C1 segment of cervical spinal cord (tissue), 14 donors: Measurements from ENCODE around the gene CCDC6.
"Not testable (repeated sequence)": the region's sequence is repeated elsewhere in the genome, so short reads cannot be mapped to it uniquely, and the experiment has no call there.

Source experiments
- DNase-seq, 14 donors: peaks; one replicate each; lab custom pipeline; 2025; lab: John Stamatoyannopoulos, UW

The CCDC6 gene

DNA sequence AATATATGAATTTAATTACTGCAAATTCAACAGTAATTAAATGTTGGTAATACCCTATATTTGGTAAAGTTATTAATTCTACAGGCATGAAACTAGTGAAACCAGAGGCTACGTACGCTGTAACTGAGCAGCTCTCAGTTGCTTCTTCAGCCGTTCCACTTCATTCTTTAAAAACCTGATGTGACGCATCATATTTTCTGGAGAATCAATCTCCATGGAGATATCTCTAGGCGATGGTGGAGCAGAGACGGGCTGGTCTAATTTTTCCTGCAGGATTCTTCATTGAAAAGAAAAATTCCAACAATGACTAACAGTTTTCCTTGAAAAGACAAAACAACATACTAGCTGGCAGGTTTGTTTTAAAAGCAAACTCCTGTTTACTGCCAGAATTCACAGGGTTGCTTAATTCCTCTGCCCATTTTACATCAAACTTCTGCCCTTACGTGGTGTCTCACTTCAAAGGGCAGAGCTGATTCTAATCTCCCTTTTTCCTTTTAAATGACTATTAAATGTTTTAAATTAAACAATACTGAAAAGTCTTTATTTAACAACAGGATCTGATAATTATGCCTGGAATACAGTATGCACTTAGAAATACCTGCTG, 93.7 kb downstream of the CCDC6 start:
- no peak for DNase-seq

DNA sequence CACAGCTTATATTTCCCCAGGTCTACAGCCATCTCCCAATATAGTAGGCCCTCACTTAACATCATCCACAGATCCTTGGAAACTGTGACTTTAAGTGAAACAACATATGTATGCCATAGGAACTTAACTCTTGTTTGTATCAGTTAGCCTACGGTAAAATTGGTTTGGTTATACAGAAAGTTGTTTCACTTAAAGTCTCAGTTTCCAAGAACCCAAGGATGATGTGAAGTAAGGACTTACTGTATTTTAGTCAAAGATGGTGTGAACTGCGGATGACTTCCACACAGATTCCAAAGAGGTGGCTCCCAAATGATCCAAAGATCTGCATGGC, 96.7 kb downstream of the CCDC6 start:
- DNase-seq = no peak

DNA sequence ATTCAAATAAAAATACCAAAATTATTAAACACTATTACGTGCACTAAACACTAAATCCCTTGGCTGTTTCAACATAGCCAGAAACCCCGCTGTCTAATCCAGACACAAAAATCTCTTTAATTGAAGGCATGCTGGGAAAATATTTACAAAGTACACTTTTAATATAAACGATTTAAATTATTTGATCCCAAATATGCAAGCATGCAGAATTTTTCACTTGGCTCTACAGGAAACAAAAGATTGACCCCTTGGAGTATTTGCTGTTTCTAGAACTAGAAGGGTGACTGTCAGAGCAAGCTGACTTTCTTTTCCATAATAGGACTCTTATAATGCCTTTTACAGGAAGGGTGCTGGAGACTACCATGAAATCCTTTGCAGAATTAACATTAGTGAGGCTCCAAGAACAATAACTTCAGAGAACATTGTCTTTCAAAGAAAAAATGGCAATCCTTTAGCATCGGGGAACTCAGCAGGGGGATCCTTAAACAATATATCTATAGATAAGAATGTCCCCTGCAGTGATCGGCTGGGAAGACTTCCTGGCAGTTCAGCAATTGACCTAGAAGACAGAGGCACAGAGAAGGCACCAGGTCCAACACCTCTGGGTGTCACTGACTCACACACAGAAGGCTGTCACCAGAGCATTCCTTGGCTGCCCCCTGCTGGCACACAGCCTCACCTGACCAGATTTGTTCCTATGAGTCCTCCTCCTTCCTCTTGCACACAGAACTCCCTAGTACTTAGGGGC, 97.3 kb downstream of the CCDC6 start:
- DNase-seq = peak in 10 of 14 donors; percentile 11 to 61 (median 38)

DNA sequence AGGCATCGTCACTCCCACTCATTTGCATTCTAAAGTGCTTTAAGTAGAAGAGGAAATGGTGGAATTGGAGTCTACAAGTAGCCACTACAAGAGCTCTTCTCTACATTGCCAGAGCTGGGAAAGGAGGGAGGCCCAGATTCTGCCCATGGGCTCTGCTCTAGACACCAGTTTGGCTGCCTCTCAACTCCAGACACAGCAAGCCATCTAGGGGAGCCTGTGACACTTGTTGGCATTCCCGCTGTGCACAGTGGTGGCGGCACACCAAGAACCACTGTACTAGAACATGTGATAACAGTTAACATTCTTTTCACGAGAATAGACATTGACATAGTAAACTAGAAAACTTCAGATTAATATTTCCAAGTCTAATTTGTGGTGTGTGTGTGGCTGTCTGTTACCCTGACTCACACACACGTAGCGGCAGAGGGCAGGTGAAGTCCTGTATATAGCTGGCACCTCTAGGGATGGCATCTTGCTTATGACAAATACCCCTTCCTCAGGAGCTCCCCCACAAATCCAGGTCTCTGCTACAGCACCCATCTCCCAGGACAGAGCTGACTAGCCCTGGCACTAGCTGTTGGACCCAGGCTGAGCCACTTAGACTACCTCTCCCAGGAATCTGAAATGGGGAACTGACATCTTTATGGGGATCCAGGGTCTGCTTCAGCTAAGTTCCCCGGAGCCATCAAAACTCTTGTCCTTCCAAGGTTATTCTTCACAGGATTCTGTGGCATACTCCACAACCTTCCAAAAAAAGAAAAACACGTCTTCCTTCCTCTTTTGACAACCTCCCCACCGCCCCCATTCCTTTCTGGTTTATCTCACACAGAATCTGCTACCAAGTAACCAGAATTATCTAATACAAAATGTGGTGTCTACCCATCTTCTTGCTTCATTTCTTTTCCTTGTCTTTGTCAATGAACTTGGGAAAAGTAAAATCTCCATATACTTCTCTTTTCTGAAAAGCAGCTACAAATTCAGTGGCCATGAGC, 98.4 kb downstream of the CCDC6 start:
- peak in 1 of 14 donors; percentile 33 for DNase-seq

DNA sequence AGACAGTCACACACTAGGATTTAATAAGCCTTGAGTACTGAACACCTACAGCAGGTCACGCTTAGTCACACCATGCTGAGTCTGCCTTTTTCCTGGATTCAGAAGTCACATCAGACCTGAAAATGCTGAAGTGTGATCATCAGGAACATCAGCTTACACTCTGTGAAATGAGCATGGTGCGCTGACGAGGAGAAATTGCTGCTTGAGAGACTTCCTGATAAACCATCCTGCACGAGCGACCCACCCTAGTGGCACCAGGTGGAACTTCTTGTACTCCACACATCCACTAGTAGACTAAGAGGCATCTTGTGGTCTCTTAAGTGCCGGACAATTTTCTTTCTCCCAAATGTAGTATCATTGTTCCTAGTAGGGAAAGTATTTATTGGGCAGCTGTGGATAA, 101.3 kb downstream of the CCDC6 start:
- DNase-seq = peak in 1 of 14 donors; percentile 24

DNA sequence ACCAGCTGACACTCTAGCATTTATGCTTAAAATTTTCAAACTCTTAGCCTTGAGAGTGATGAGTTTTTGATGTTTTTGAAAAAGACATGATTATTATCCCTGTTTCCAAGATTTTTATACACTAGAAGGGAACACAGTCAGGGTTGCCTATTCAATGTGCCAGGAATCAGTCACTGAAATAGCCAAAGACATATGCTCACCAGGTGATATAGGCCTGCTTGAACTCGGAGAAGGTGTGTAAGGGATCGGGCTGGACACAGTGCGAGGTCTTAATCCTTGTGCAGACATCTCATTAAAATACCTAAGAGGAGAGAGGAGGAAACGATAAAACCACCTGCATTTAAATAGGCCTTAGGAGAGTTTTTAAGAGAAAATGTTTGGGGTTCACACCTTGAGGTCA, 102.1 kb downstream of the CCDC6 start:
- peak in 1 of 14 donors; percentile 11 for DNase-seq

DNA sequence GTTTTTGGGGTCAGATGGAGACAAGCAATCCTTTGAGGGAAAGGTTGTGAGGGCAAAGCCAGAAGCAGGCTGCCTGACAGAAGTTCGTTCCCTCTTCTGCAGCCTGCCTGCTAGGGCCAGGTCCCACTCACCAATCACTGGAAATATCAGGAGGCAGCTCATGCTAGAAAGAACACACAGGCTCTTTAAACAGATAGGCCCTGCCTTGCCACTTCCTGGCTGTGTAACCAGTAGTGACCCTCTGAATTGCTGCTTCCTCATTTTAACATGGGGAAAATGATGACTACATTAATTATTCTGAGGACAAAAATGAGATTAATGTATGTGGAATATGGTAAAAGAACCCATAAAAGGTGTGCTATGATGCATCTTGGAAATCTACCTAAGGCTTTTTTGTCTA, 102.6 kb downstream of the CCDC6 start:
- no peak for DNase-seq

DNA sequence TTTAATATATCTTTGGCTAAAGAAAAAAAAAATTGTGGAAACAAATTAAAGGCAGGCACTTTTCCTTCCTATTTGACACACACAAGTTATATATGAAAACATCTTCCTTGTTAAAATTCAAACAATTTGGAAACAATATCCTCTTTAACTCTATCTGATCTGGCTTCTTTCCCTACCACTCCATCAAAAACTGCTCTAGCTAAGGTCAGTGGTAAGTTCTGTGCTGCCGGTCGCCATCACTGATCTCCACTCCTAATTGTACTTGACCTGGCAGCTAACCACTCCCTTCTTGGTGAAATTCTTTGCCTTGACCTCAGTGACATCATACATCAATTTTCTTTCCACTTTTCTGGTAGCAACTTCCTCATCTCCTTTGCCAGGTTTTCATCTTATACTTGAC, 105.2 kb downstream of the CCDC6 start:
- DNase-seq = no peak

DNA sequence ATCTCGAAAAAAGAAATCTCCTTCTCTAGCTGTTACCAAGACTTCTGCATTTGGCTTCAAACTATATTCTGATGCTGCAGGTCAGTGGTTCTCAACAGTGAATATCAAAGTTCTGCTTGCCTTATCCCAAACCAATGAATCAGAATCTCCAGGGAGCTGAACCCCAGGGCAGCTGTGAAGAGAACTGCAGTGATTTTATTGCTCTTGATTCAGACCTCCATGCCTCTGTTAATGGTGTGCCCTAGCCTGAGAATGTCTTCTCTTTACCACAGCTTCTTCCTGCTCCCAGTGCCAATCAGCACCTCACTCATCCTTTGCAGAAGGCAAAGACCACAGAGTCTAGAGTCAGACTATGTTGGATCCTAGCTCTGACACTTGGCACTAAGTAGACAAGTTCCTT, 106.9 kb downstream of the CCDC6 start:
- no peak for DNase-seq

DNA sequence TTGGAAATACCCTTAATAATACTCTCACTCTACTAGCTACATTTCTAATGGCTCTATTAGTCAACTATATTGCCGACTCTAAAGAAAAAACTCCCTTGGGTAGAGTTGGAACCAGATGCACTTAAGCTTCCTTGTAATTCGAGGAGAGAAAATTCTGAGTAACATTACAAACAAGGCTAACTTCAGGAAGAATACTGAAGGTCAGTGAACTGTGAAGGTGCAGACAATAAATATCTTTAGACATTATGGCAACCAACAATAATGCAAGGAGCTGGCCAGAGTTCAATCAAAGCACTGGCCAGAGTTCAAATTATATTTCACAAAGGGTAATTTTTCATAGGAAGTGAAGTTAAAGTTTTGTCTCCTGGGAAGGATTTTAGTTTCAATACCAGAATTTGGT, 112.4 kb downstream of the CCDC6 start:
- no peak for DNase-seq

DNA sequence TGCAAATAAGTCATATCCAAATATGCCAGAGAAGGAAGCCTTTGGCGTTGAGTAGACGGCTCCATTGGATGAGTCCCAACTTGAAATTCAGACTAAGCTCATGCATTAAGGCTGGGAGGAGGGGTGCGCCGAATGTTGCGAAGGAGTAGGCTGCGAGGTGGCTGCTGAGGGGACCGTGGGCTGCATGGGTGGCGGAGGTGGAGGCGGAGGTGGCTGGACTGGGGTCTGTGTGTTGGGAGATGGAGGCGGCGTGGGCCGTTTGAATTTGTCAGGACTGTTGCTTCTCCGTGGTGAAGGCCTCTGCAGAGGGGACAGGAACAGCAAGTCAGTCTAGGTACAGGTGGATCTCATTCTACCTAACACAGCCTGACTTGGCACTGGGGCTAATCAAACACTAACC, 113.5 kb downstream of the CCDC6 start:
- no peak for DNase-seq

DNA sequence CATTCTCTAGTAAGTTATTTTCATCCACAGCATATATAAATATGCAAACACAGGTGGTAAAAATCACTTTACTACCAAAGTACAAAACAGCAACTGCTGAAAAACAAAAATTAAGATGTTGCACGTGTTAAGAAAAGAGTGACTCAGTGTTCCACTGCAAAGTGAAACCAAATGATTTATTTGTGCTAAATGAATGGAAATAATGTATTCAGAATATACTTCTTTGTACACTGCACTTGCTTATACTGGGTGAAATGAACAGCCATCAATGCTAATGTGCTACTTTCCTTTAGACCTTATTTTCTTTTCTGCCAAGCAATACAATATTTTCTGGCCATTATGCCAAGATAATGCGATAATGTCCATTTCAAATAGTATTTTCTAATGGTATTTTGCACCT, 114.8 kb downstream of the CCDC6 start:
- DNase-seq = no peak

DNA sequence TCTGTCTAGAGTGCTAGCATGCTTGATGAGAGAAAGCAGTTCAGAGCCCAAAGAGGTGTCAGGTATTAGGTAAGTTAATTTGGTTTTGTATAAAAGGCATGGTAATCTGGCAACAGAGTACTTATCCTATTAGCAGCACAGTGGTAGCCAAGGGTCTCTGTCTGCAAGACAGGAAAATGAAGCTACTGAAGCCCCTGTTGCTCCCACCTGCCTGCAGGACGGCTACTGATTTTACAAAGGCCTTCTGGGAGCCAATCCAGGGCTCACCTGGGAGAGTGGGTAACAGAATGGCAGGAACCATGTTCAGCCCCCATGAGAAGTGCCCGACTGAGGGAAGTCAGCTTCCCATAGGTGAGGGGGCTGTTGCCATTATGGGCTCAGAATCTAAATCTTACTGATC, 116.3 kb downstream of the CCDC6 start:
- DNase-seq = not testable (repeated sequence)

DNA sequence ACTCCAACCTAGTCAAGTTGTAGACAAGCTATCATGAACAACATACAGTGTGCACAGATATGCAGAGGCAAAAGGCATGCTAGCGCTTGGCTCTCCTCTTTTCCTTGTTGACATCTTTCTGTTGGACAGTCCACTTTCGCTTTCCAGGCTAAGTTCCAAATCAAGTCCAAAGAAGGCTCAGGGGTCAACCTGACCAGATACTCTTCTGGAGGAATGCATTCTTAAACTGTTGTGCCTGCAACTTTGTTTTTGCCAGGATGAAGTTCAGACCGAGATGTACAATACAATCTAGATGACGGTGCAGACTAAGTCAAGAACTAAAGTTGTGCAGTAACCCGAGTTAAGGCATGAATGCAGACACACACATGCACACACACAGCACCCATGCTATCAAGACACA, 117.4 kb downstream of the CCDC6 start:
- DNase-seq = not testable (repeated sequence)

DNA sequence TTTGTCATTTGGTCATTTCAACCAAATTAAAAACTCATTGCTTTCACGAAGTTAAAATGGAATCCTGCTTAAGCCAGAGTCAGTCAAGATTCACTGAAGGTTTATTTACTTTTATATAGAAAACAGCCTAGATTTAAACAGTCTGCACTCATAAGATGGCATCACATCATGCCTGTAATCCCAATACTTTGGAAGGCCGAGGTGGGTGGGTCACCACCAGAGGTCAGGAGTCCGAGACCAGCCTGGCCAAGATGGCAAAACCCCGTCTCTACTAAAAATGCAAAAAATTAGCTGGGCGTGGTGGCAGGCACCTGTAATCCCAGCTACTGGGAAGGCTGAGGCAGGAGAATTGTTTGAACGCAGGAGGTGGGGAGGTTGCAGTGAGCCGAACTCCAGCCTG, 119.3 kb downstream of the CCDC6 start:
- not testable (repeated sequence) for DNase-seq

DNA sequence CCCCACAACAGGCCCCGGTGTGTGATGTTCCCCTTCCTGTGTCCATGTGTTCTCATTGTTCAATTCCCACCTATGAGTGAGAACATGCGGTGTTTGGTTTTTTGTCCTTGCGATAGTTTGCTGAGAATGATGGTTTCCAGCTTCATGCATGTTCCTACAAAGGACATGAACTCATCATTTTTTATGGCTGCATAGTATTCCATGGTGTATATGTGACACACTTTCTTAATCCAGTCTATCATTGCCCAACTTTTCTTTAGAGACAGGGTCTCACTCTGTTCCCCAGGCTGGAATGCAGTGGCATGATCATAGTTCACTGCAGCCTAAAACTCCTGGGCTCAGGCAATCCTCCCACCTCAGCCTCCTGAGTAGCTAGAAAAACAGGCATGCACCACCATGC, 120.9 kb downstream of the CCDC6 start:
- not testable (repeated sequence) for DNase-seq

DNA sequence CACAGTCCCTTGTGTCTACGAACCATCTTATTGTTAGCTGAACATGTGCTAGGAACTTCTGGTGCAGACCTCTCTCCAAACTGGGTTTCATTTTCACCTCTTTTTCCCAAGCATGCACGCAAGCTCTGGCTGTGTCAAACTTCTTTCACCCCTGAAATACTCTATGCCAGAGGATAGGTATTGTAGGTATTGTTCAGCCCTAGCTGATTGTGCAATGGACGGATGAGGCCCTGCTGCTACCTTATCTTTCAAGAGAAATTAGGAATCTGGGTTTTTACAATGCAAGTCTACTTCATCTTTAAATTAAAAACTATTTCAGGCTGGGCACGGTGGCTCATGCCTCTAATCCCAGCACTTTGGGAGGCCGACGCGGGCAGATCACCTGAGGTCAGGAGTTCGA, 124.8 kb downstream of the CCDC6 start:
- DNase-seq = no peak

DNA sequence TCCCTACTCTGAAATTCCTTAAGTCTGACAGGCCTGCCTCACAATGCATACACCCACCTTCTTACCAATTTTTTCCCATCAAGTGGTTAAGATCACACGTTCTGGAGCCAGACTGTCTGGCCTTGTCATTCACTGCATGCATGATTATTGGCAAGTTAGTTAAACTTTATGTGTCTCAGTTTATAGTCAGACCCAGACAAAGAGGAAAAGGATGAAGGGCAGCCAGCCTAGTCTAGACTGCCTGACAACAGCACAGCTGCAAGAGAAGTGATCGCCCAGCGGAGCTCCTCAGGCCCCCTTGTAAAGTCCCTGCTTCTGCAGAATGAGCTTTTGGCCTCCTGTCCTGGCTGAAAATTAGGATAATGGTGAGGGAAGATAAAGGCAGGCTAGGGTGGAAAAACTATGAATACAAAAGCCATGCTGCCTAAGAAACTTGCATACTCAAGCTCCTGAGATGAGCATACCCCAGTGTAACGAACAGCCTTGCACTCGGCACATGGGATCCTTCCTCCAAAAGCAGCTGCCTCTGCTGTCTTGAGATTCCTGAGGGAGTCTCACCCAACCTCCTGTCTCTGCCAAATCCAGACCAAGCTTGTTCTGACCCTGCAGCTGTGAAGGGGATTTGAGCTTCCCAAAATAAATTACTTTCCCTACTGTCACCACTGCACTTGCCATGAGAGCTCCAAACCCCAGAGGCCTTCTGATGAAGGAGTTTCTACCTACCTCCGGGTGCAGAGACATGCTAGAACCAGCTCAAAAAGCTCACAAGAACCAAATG, 126.4 kb downstream of the CCDC6 start:
- no peak for DNase-seq

DNA sequence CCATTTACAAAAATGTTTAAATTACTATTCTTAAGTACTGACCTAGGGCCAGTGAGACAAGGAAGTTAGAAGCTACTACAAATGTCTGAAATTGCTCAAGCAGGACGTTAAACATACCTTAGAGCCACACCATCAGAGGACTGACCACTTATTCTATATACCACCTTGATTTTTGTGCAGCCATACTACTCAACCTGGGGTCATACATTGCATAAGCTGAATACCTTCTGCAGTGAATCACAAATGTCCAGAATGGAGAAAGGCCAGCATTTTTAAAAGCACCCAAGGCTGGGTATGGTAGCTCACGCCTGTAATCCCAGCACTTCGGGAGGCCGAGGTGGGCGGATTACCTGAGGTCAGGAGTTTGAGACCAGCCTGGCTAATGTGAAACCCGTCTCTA, 131.9 kb downstream of the CCDC6 start:
- DNase-seq = no peak

DNA sequence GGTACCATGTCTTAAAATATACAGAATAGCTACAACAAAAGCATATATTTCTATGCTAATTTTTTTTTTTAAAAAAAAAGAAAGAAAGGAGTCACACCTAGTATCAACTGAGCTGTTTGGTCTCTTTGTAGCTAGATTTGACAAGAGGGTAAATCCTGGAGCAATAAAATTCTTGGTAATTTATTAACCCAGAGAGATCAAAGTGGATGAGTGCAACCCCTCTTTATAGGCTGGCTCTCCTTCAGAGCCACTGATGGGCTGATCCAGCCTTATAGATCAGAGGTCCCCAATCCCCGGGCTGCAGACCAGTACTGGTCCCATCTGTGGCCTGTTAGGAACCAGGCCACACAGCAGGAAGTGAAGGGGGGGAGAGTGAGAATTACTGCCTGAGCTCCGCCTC, 133.3 kb downstream of the CCDC6 start:
- DNase-seq = no peak

DNA sequence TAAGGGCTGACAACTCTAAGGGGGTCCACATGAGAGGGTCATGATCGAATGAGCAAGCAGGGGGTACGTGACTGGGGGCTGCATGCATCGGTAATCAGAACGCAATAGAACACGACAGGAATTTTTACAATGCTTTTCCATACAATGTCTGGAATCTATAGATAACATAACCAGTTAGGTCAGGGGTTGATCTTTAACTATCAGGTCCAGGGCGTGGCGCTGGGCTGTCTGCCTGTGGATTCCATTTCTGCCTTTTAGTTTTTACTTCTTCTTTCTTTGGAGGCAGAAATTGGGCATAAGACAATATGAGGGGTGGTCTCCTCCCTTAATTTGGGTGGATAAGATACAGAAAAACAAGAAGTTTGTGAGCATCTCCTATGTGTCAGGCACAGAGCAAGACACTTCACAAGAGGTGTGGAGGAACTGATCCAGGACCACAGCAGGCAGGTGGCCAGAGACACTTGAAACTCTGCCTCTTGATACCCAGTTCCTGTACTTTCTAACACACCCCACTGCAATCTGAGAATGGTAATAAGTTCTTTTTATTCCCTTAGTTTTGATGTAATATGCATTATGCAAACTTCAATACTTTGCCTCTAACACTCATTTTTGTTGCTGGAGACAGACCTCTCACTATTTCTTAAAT, 135.1 kb downstream of the CCDC6 start:
- no peak for DNase-seq
